Colonic mucosa (tissue), 4 donors: ENCODE data around the gene SLC25A36. TPM values are rescaled to one million over a fixed set of nuclear protein-coding genes. Genes with fewer than 3 reads are reported as not detected.
"Not testable (repeated sequence)": the region's sequence is repeated elsewhere in the genome, so short reads cannot be mapped to it uniquely, and the experiment has no call there.

ENCODE experiments used
- DNase-seq: peaks from one replicate; pipeline ENCODE4 v3.0.0-alpha.2; 2020
- H3K27ac ChIP-seq: fragments of 200-600 bp; one replicate; pipeline ENCODE4 v1.8.0; 2021
- H3K27me3 ChIP-seq: fragments of 200-600 bp; one replicate; pipeline ENCODE4 v1.8.0; 2021
- H3K36me3 ChIP-seq: fragments of 200-600 bp; one replicate; pipeline ENCODE4 v1.8.0; 2021
- H3K4me1 ChIP-seq: fragments of 200-600 bp; one replicate; pipeline ENCODE4 v1.8.0; 2021; ENCODE audit warnings: mild to moderate bottlenecking
- H3K4me3 ChIP-seq: fragments of 200-600 bp; one replicate; pipeline ENCODE4 v1.8.0; 2021
- H3K9ac ChIP-seq, 2 donors: one replicate each; pipeline ENCODE4 v1.7.0; 2013; ENCODE audit warnings: control low read depth in 2 of 2, low read depth in 2 of 2, low read length in 2 of 2
- H3K9me3 ChIP-seq: fragments of 200-600 bp; one replicate; pipeline ENCODE4 v1.8.0; 2021
- intact Hi-C: fragments of 100-400 bp; cut with DNase I; formaldehyde crosslinking; loops from one replicate; pipeline ENCODE4 v1.14.1; 2022
- total RNA-seq, 2 donors: library from RNA; stranded (reverse); fragmentation: NEBNext Ultra II Directional in 1 of 2; extraction: Animal tissue kit (Norgen Biotek cat#: 25700) in 1 of 2; gene quantifications; one replicate each; pipeline ENCODE4 v1.2.1, GENCODE V29; 2021
- TF ChIP-seq, protein P1 (sequence below): fragments of 200-600 bp; IDR thresholded peaks from one replicate; pipeline ENCODE4 v1.8.0; 2022; ENCODE audit warnings: antibody characterized with exemption, mild to moderate bottlenecking
- donor health status: healthy.
- donor health status: DM: no; HTN: no; CAD: no.
- donor health status: DM: no; HTN: no; CAD: no.

SLC25A36 gene
- total RNA-seq, 2 donors from 2014 or later = 38.1 to 67.5 TPM

DNA sequence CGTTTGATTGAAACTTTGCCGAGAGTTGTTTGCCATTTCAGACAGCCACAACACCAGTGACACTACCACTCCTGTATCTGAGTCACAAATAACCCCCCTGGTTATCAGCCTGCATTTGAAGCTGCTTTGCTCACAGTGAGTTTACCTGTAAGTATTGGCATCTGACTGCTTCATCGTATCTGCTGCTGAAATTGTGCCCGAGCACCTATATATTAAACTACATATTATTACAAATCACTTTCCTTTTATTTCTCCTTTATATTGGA, 70.3 kb downstream of the SLC25A36 start:
- Histone ChIP-seq H3K9me3 (no peaks in the 10 kb centered on the region), H3K36me3 (no peaks in the 10 kb centered on the region), H3K4me3 (no peak overlapping the region), H3K4me1 (no peaks in the 10 kb centered on the region), H3K27me3 (no peaks in the 10 kb centered on the region), H3K27ac (no peak overlapping the region), H3K9ac (no peak overlapping the region)
- intact Hi-C loops = loop anchor here (5.0 kb wide), 1 partner anchor 180 kb away; no protein-coding TSS in a partner anchor
- no peak for DNase-seq
- TF ChIP-seq, protein P1, sequence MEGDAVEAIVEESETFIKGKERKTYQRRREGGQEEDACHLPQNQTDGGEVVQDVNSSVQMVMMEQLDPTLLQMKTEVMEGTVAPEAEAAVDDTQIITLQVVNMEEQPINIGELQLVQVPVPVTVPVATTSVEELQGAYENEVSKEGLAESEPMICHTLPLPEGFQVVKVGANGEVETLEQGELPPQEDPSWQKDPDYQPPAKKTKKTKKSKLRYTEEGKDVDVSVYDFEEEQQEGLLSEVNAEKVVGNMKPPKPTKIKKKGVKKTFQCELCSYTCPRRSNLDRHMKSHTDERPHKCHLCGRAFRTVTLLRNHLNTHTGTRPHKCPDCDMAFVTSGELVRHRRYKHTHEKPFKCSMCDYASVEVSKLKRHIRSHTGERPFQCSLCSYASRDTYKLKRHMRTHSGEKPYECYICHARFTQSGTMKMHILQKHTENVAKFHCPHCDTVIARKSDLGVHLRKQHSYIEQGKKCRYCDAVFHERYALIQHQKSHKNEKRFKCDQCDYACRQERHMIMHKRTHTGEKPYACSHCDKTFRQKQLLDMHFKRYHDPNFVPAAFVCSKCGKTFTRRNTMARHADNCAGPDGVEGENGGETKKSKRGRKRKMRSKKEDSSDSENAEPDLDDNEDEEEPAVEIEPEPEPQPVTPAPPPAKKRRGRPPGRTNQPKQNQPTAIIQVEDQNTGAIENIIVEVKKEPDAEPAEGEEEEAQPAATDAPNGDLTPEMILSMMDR = no peak

DNA sequence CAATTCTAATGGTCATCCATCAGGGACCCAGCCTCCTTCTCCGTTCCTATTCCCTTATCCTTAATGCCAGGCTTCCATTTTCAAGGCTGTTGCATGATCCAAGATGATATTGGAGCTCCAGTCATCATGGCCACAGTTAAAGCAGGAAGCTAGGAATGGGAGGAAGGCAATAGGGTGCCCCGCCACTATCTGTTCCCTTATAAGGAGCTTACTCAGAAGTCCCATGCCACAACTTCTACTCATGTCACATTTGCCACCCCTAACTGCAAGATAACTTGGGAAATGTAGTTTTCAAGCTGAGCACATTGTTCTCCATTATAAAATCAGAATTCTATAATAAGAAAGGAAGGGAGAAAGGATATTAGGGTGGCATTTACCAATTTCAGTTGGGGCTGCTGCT, 70.9 kb downstream of the SLC25A36 start:
- Histone ChIP-seq H3K27me3 (no peaks in the 10 kb centered on the region), H3K4me3 (no peak overlapping the region), H3K4me1 (no peaks in the 10 kb centered on the region), H3K9me3 (no peaks in the 10 kb centered on the region), H3K9ac (no peak overlapping the region), H3K36me3 (no peaks in the 10 kb centered on the region), H3K27ac (no peak overlapping the region)
- intact Hi-C loops = loop anchor here (5.0 kb wide), 1 partner anchor 180 kb away; no protein-coding TSS in a partner anchor
- DNase-seq = no peak
- TF ChIP-seq, protein P1 = no peak

DNA sequence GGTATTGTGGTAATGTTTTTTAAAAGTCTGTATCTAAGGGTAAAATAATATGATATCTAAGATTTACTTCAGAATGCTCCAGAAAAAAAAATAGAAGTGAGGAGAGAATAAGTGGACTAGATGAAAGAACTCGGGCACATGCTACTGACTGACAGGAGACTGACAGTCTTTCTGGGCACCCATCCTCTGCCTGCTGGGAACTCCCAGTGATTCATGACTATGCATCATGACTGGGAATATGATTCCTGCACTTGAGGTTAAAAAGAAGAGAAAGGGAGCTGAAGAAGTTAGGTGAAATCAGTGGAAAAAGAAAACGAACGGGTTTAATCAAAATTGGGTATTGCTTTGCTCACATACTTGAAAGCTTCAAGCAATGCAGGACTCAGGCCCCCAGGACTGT, 73.8 kb downstream of the SLC25A36 start:
- DNase-seq = no peak
- Histone ChIP-seq H3K4me1 (no peaks in the 10 kb centered on the region), H3K27ac (no peak overlapping the region), H3K4me3 (no peak overlapping the region), H3K36me3 (no peaks in the 10 kb centered on the region), H3K9me3 (no peaks in the 10 kb centered on the region), H3K9ac (no peak overlapping the region), H3K27me3 (no peaks in the 10 kb centered on the region)
- intact Hi-C loops = loop anchor here (5.0 kb wide), 1 partner anchor 87 kb away; no protein-coding TSS in a partner anchor
- TF ChIP-seq, protein P1 = no peak

DNA sequence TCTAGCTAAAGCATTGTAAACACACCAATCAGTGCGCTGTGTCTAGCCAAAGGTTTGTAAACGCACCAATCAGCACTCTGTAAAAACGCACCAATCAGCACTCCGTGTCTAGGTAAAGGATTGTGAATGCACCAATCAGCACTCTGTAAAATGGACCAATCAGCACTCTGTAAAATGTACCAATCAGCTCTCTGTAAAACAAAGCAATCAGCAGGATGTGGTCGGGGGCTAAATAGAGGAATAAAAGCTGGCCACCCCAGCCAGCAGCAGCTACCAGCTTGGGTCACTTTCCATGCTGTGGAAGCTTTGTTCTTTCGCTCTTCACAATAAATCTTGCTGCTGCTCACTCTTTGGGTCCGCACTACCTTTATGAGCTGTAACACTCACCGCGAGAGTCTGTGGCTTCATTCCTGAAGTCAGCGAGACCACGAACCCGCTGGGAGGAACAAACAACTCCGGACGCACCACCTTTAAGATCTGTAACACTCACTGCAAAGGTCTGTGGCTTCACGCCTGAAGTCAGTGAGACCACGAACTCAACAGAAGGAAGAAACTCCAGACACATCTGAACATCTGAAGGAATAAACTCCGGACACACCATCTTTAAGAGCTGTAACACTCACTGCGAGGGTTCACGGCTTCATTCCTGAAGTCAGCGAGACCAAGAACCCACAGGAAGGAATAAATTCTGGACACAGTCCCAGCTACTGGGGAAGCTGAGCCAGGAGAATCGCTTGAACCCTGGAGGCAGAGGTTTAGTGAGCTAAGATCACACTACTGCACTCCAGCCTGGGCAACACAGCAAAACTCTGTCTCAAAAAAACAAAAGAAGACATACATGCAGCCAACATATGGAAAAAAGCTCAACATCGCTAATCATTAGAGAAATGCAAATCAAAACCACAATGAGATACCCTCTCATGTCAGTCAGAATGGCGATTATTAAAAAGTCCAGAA, 76.0 kb downstream of the SLC25A36 start:
- intact Hi-C loops = loop anchor here (5.0 kb wide), 1 partner anchor 85 kb away; no protein-coding TSS in a partner anchor
- H3K4me1 ChIP-seq, H3K27ac ChIP-seq, DNase-seq, H3K9ac ChIP-seq, H3K27me3 ChIP-seq, H3K36me3 ChIP-seq, H3K9me3 ChIP-seq, H3K4me3 ChIP-seq: not testable (repeated sequence)

DNA sequence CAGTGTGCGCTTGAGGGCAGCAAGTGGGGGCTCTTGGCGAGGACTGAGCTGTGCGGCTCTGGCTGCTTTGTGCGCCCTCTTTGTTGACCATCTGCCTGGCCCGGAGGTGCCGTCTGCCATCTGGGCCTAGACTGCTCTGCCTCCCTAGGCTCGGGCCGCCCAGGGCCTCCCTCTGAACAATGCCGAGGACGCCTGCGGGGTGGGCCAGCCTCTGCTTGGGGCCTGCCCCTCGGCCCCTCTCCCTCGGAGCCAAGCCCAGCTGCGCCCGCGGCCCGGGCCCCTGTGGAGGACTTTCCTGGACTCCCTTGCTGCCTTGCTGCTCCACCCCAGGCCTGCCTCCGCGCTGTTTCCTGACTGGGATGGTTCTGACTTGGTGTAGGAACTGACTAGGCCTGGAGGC, 77.6 kb downstream of the SLC25A36 start:
- TF ChIP-seq, protein P1 = no peak
- DNase-seq = no peak
- intact Hi-C loops = loop anchor here (5.0 kb wide), 1 partner anchor 83 kb away; no protein-coding TSS in a partner anchor

More for the DNA sequence above, 77.6 kb downstream of the SLC25A36 start:
- Histone ChIP-seq H3K27me3 (no peaks in the 10 kb centered on the region), H3K27ac (no peak overlapping the region), H3K9me3 (no peaks in the 10 kb centered on the region), H3K9ac (no peak overlapping the region), H3K36me3 (no peaks in the 10 kb centered on the region), H3K4me3 (no peak overlapping the region), H3K4me1 (no peaks in the 10 kb centered on the region)
